ENCODE measurements around the gene STPG3. TPM values are rescaled to one million over a fixed set of nuclear protein-coding genes. Genes with fewer than 3 reads are reported as not detected.

Gene STPG3
- total RNA-seq, 1 donor from 2014 or later = not detected

DNA sequence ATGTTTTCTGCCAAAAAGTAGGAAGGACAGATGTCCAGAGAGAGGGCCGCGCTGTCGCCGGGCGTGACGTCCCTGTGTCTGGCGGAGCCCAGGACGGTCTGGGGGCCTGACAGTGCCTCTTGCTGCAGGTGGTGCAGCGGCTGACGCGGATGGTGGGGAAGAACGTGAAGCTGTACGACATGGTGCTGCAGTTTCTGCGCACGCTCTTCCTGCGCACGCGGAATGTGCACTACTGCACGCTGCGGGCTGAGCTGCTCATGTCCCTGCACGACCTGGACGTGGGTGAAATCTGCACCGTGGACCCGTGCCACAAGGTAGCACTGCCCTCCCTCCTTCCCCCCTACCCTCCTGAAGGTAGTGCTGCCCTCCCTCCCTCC is 11.8 kb downstream of the STPG3 start:
- FAIRE-seq (no peak), DNase-seq (ENCODE audit: low read depth) (no peak)
- no peak for TF ChIP-seq CTCF (IDR thresholded peaks at IDR 0.05; ENCODE audit: insufficient read depth, low read length, severe bottlenecking)
- Histone ChIP-seq H3K27me3 (ENCODE audit: control insufficient read depth, insufficient read depth, low read length) (no peaks in the 10 kb centered on the region), H3K4me3 (ENCODE audit: low read depth, low read length) (no peak overlapping the region), H3K36me3 (ENCODE audit: control insufficient read depth, insufficient read depth, low read length) (peaks cover 26% of the 10 kb centered on the region)

DNA sequence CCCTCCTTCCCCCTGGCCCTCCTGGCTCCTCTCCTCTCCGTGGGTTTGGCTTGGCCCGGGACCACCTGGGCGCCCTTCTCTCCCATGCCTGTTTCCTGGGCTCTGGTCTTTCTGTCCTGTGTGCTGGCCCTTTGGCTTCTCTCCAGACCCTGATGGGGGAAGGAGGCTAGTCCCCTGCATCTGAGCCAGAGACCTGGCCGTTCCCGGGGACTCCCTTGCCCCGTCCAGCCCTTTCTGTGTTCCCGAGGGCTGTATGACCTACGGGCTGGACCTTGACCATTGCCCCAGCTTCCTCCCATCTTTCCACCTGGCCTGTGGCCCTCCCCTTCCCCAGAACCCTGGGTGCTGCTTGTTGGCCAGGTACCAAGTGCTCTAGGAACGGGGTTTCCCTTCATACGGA is 12.4 kb downstream of the STPG3 start:
- H3K27me3 ChIP-seq (ENCODE audit: control insufficient read depth, insufficient read depth, low read length) = no peaks in the 10 kb centered on the region
- no peak for FAIRE-seq
- H3K4me3 ChIP-seq (ENCODE audit: low read depth, low read length) = no peak overlapping the region
- no peak for TF ChIP-seq CTCF (IDR thresholded peaks at IDR 0.05; ENCODE audit: insufficient read depth, low read length, severe bottlenecking)
- no peak for DNase-seq (ENCODE audit: low read depth)
- H3K36me3 ChIP-seq (ENCODE audit: control insufficient read depth, insufficient read depth, low read length) = peaks cover 26% of the 10 kb centered on the region

- DNase-seq (ENCODE audit: low read depth) = no peak
- no peak overlapping the region for H3K4me3 ChIP-seq (ENCODE audit: low read depth, low read length)
- H3K27me3 ChIP-seq (ENCODE audit: control insufficient read depth, insufficient read depth, low read length) = no peaks in the 10 kb centered on the region
- peaks cover 25% of the 10 kb centered on the region for H3K36me3 ChIP-seq (ENCODE audit: control insufficient read depth, insufficient read depth, low read length)
- no peak for FAIRE-seq
- TF ChIP-seq CTCF (IDR thresholded peaks at IDR 0.05; ENCODE audit: insufficient read depth, low read length, severe bottlenecking) = no peak
Observed at GRCh38 chr9:137264067-137264466, 13.0 kb downstream of the STPG3 start.

DNA sequence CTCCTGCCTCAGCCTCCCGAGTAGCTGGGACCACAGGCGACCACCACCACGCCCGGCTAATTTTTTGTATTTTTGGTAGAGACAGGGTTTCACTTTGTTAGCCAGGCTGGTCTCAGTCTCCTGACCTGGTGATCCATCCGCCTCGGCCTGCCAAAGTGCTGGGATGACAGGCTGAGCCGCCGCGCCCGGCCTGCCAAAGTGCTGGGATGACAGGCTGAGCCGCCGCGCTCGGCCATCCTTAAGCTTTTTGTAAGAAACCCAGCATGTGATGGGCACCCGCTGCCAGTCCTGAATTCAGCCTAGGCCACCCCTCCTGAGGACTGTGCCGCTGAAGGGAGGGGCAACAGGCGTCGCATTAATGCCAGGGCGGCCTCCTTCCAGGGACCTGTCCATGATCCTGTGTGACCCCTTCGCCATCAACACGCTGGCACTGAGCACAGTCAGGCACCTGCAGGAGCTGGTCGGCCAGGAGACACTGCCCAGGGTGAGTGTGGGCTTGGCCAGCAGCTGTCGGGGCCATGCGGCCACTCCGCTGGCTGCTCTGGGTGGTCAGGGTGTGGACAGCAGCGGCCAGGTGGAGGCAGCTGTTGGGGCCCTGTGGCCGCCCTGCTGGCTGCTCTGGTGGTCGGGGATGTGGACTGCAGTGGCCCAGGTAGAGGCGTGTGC is 14.5 kb downstream of the STPG3 start:
- Histone ChIP-seq H3K4me3 (ENCODE audit: low read depth, low read length) (no peak overlapping the region), H3K36me3 (ENCODE audit: control insufficient read depth, insufficient read depth, low read length) (peaks cover 23% of the 10 kb centered on the region), H3K27me3 (ENCODE audit: control insufficient read depth, insufficient read depth, low read length) (no peaks in the 10 kb centered on the region)
- DNase-seq (ENCODE audit: low read depth) (no peak), FAIRE-seq (no peak)
- no peak for TF ChIP-seq CTCF (IDR thresholded peaks at IDR 0.05; ENCODE audit: insufficient read depth, low read length, severe bottlenecking)

GRCh38 chr9:137266162-137266527 is 15.1 kb downstream of the STPG3 start:
- DNase-seq (ENCODE audit: low read depth) (no peak), FAIRE-seq (no peak)
- peaks cover 26% of the 10 kb centered on the region for H3K36me3 ChIP-seq (ENCODE audit: control insufficient read depth, insufficient read depth, low read length)
- no peak overlapping the region for H3K4me3 ChIP-seq (ENCODE audit: low read depth, low read length)
- H3K27me3 ChIP-seq (ENCODE audit: control insufficient read depth, insufficient read depth, low read length) = no peaks in the 10 kb centered on the region
- TF ChIP-seq CTCF (IDR thresholded peaks at IDR 0.05; ENCODE audit: insufficient read depth, low read length, severe bottlenecking) = no peak

Measured in bronchial epithelial cell (primary cell).